H1 (cell line): ENCODE results near the gene CACNG1. TPM values are rescaled to one million over a fixed set of nuclear protein-coding genes. Genes with fewer than 3 reads are reported as not detected.

Experiments
- CTCF ChIA-PET: fragments of 300-600 bp; sonication (Branson Sonifier 250); formaldehyde crosslinking; loops from one replicate; lab custom pipeline; 2021; ENCODE audit not compliant: partially characterized antibody; lab: Charles Lee
- POLR2A ChIA-PET: fragments of 300-600 bp; sonication (Branson Sonifier 250); formaldehyde crosslinking; loops from one replicate; lab custom pipeline; 2021; ENCODE audit warnings: inconsistent platforms; ENCODE audit not compliant: partially characterized antibody; lab: Charles Lee
- DNase-seq, 2 experiments: peaks; one replicate each; pipeline versions ENCODE4 v3.0.0 to v3.0.0-alpha.2; 2010 to 2022; ENCODE audit warnings: low spot score in 2 of 2, low read depth in 1 of 2, mixed read lengths in 1 of 2
- FAIRE-seq: peaks from 2 replicates; lab custom pipeline; 2011; peaks lifted over from hg19 to GRCh38; lab: Jason Lieb, UNC
- H2AFZ ChIP-seq: 2 replicates; pipeline ENCODE4 v1.8.1; 2012; ENCODE audit warnings: low read length, inconsistent platforms
- H2AK5ac ChIP-seq: 2 replicates; pipeline ENCODE4 v1.6.1; 2013; ENCODE audit warnings: low read depth, low read length
- H2BK120ac ChIP-seq: replicated peaks from 2 replicates; pipeline ENCODE3; 2013; ENCODE audit warnings: low read depth, low read length, inconsistent platforms
- H2BK12ac ChIP-seq: 2 replicates; pipeline ENCODE4 v1.6.1; 2013; ENCODE audit warnings: low read depth, low read length
- H2BK15ac ChIP-seq: 2 replicates; pipeline ENCODE4 v1.6.1; 2013; ENCODE audit warnings: low read length
- H2BK20ac ChIP-seq: 2 replicates; pipeline ENCODE4 v1.6.1; 2013; ENCODE audit warnings: low read length
- H2BK5ac ChIP-seq: 2 replicates; pipeline ENCODE4 v1.6.1; 2013; ENCODE audit warnings: low read depth, low read length
- H3K14ac ChIP-seq: 2 replicates; pipeline ENCODE4 v1.6.1; 2013; ENCODE audit warnings: inconsistent platforms; ENCODE audit not compliant: insufficient read length
- H3K18ac ChIP-seq: 2 replicates; pipeline ENCODE4 v1.6.1; 2013; ENCODE audit warnings: low read length; ENCODE audit errors: extremely low read depth
- H3K23ac ChIP-seq: 2 replicates; pipeline ENCODE4 v1.6.1; 2013; ENCODE audit warnings: inconsistent platforms; ENCODE audit not compliant: insufficient read length
- H3K23me2 ChIP-seq: 2 replicates; pipeline ENCODE4 v1.6.1; 2013; ENCODE audit warnings: low read depth, low read length
- H3K27ac ChIP-seq: 2 replicates; pipeline ENCODE4 v1.6.1; 2011; ENCODE audit warnings: low read depth, low read length, inconsistent platforms
- H3K27me3 ChIP-seq, 4 experiments: replicated peaks in 1 of 4; 1 replicate in 1 of 4; 2 replicates in 3 of 4; pipeline versions ENCODE4 v1.6.1 to v1.8.1; 2011 to 2013; ENCODE audit warnings: low read length in 3 of 4, mild to moderate bottlenecking in 3 of 4, inconsistent platforms in 2 of 4, mixed read lengths in 2 of 4, moderate library complexity in 1 of 4; ENCODE audit not compliant: control insufficient read depth in 3 of 4, insufficient read depth in 3 of 4; ENCODE audit errors: extremely low read depth in 1 of 4
- H3K36me3 ChIP-seq, 4 experiments: 2 replicates each; pipeline versions ENCODE4 v1.6.1 to v1.8.1; 2011 to 2013; ENCODE audit warnings: mild to moderate bottlenecking in 4 of 4, low read length in 3 of 4, moderate library complexity in 2 of 4, control low read depth in 1 of 4, inconsistent platforms in 1 of 4; ENCODE audit not compliant: insufficient read depth in 4 of 4, control insufficient read depth in 2 of 4
- H3K4ac ChIP-seq: replicated peaks from 2 replicates; pipeline ENCODE3; 2013; ENCODE audit warnings: low read length, low read depth, mixed read lengths, inconsistent platforms; ENCODE audit not compliant: insufficient read length
- H3K4me1 ChIP-seq, 4 experiments: replicated peaks in 1 of 4; 1 replicate in 1 of 4; 2 replicates in 3 of 4; pipeline versions ENCODE4 v1.6.1 to v1.8.1; 2011 to 2013; ENCODE audit warnings: low read length in 3 of 4, inconsistent platforms in 2 of 4, mixed read lengths in 1 of 4; ENCODE audit not compliant: insufficient read depth in 4 of 4, control insufficient read depth in 3 of 4
- H3K4me2 ChIP-seq, 2 experiments: 2 replicates each; pipeline versions ENCODE4 v1.6.1 to v1.8.1; 2011 to 2013; ENCODE audit warnings: low read depth in 2 of 2, low read length in 2 of 2, control low read depth in 1 of 2, inconsistent platforms in 1 of 2, mild to moderate bottlenecking in 1 of 2; ENCODE audit not compliant: insufficient read depth in 1 of 2
- H3K4me3 ChIP-seq, 4 experiments: fragments of 200-600, 300-600 bp in 1 of 4; sonication (generic), shearing (Covaris generic), sonication (Bioruptor Twin) in 1 of 4; 2 replicates each; pipeline versions ENCODE4 v1.5.1 to v1.8.1; 2011 to 2016; ENCODE audit warnings: low read length in 4 of 4, low read depth in 3 of 4, control low read depth in 2 of 4, inconsistent platforms in 2 of 4, mild to moderate bottlenecking in 2 of 4, mixed read lengths in 1 of 4, moderate library complexity in 1 of 4; ENCODE audit not compliant: insufficient read depth in 2 of 4; ENCODE audit errors: extremely low read depth in 1 of 4
- H3K56ac ChIP-seq: replicated peaks from 2 replicates; pipeline ENCODE3; 2013; ENCODE audit warnings: low read depth, mild to moderate bottlenecking, mixed read lengths, low read length, inconsistent platforms; ENCODE audit not compliant: insufficient read length
- H3K79me1 ChIP-seq: 2 replicates; pipeline ENCODE4 v1.6.1; 2013; ENCODE audit warnings: low read depth, low read length, control low read depth
- H3K79me2 ChIP-seq, 2 experiments: 2 replicates each; pipeline versions ENCODE4 v1.6.1 to v1.8.1; 2012 to 2013; ENCODE audit warnings: low read length in 2 of 2, mild to moderate bottlenecking in 2 of 2, inconsistent platforms in 1 of 2; ENCODE audit not compliant: insufficient read depth in 2 of 2, control insufficient read depth in 1 of 2
- H3K9ac ChIP-seq, 4 experiments: replicated peaks in 1 of 4; 1 replicate in 1 of 4; 2 replicates in 3 of 4; pipeline versions ENCODE4 v1.6.1 to v1.8.1; 2011 to 2013; ENCODE audit warnings: low read depth in 3 of 4, low read length in 3 of 4, control low read depth in 2 of 4, mild to moderate bottlenecking in 2 of 4, moderate library complexity in 2 of 4, inconsistent platforms in 1 of 4; ENCODE audit errors: extremely low read depth in 1 of 4
- H3K9me3 ChIP-seq, 2 experiments: 2 replicates each; pipeline versions ENCODE4 v1.6.1 to v1.8.1; 2012 to 2013; ENCODE audit warnings: mild to moderate bottlenecking in 2 of 2, moderate library complexity in 2 of 2, control low read depth in 1 of 2, inconsistent platforms in 1 of 2, low read depth in 1 of 2, low read length in 1 of 2, mixed read lengths in 1 of 2; ENCODE audit not compliant: insufficient read depth in 2 of 2
- H4K20me1 ChIP-seq, 2 experiments: replicated peaks in 1 of 2; 2 replicates each; pipeline versions ENCODE3 to v1.8.1; 2011 to 2013; ENCODE audit warnings: inconsistent platforms in 2 of 2, low read length in 2 of 2, mild to moderate bottlenecking in 1 of 2; ENCODE audit not compliant: insufficient read depth in 2 of 2, control insufficient read depth in 1 of 2
- H4K5ac ChIP-seq: 2 replicates; pipeline ENCODE4 v1.6.1; 2013; ENCODE audit warnings: low read length, low read depth, mixed read lengths, inconsistent platforms; ENCODE audit not compliant: insufficient read length
- H4K8ac ChIP-seq: 2 replicates; pipeline ENCODE4 v1.8.0; 2013; ENCODE audit warnings: mild to moderate bottlenecking, moderate library complexity, low read length, inconsistent platforms; ENCODE audit not compliant: insufficient read depth; ENCODE audit errors: extremely low read depth
- H4K91ac ChIP-seq: replicated peaks from 2 replicates; pipeline ENCODE3; 2013; ENCODE audit warnings: low read length, mixed read lengths, inconsistent platforms; ENCODE audit not compliant: insufficient read length
- CHD1 ChIP-seq: IDR thresholded peaks from 2 replicates; pipeline ENCODE4 v1.6.1; 2012; ENCODE audit warnings: low read depth, low read length, improper control_type of control experiment
- EP300 ChIP-seq, 2 experiments: IDR thresholded peaks; 1 replicate in 1 of 2; 2 replicates in 1 of 2; pipeline ENCODE4 v1.6.1; 2011 to 2012; ENCODE audit warnings: low read depth in 2 of 2, low read length in 2 of 2, mild to moderate bottlenecking in 2 of 2, borderline replicate concordance in 1 of 2, inconsistent platforms in 1 of 2, moderate library complexity in 1 of 2
- GTF2F1 ChIP-seq: IDR thresholded peaks from 2 replicates; pipeline ENCODE4 v1.6.1; 2012; ENCODE audit warnings: low read depth, low read length, improper control_type of control experiment, borderline replicate concordance
- JUN ChIP-seq: IDR thresholded peaks from 2 replicates; pipeline ENCODE4 v1.6.1; 2011; ENCODE audit warnings: low read depth, mild to moderate bottlenecking, improper control_type of control experiment, low read length
- KDM4A ChIP-seq: IDR thresholded peaks from one replicate; pipeline ENCODE4 v1.7.1; 2012; ENCODE audit warnings: low read depth, mild to moderate bottlenecking, moderate library complexity, low read length, inconsistent platforms; ENCODE audit not compliant: severe bottlenecking
- KDM5A ChIP-seq: fragments of 200-600 bp; IDR thresholded peaks from 2 replicates; pipeline ENCODE4 v1.7.1; 2012; ENCODE audit warnings: mild to moderate bottlenecking, low read length, inconsistent platforms, mixed read lengths
- MAFK ChIP-seq: IDR thresholded peaks from 2 replicates; pipeline ENCODE4 v1.6.1; 2012; ENCODE audit warnings: low read depth, mild to moderate bottlenecking, improper control_type of control experiment, low read length
- NRF1 ChIP-seq: IDR thresholded peaks from 2 replicates; pipeline ENCODE4 v1.6.1; 2011; ENCODE audit warnings: mild to moderate bottlenecking, low read depth, low read length, improper control_type of control experiment
- RAD21 ChIP-seq, 2 experiments: IDR thresholded peaks in 1 of 2; conservative IDR thresholded peaks in 1 of 2; 2 replicates each; pipeline ENCODE4 v1.6.1; 2011; ENCODE audit warnings: low read depth in 2 of 2, low read length in 2 of 2, improper control_type of control experiment in 1 of 2, inconsistent platforms in 1 of 2, mild to moderate bottlenecking in 1 of 2, moderate library complexity in 1 of 2
- RNF2 ChIP-seq: fragments of 200-900, 300-1000 bp; sonication (generic); IDR thresholded peaks from 2 replicates; pipeline ENCODE4 v1.7.1; 2016; ENCODE audit warnings: borderline replicate concordance, low read depth, mild to moderate bottlenecking, antibody characterized with exemption, low read length; ENCODE audit not compliant: poor library complexity, severe bottlenecking; ENCODE audit errors: missing control alignments
- SIN3A ChIP-seq, 2 experiments: IDR thresholded peaks in 1 of 2; conservative IDR thresholded peaks in 1 of 2; 2 replicates each; pipeline ENCODE4 v1.6.1; 2011 to 2012; ENCODE audit warnings: low read length in 2 of 2, improper control_type of control experiment in 1 of 2, low read depth in 1 of 2, mild to moderate bottlenecking in 1 of 2
- SRF ChIP-seq: IDR thresholded peaks from 2 replicates; pipeline ENCODE4 v1.6.1; 2011; ENCODE audit warnings: mild to moderate bottlenecking, low read depth, low read length, moderate library complexity
- SUZ12 ChIP-seq: fragments of 200-600 bp; sonication (generic); IDR thresholded peaks from 2 replicates; pipeline ENCODE4 v1.6.1; 2012; ENCODE audit warnings: mild to moderate bottlenecking, inconsistent platforms, low read length, moderate library complexity, mixed read lengths
- TCF12 ChIP-seq: IDR thresholded peaks from 2 replicates; pipeline ENCODE4 v1.6.1; 2011; ENCODE audit warnings: low read depth, mild to moderate bottlenecking, low read length
- WGBS, 2 experiments: shearing (Covaris generic) in 1 of 2; methylation state at CpG; one replicate each; pipeline versions ENCODE4 v1.1.6 to v1.1.7; 2013 to 2015; ENCODE audit warnings: low lambda C conversion rate in 2 of 2, mixed read lengths in 2 of 2, inconsistent platforms in 1 of 2, low coverage in 1 of 2, missing lambda C conversion rate in 1 of 2; ENCODE audit not compliant: insufficient replicate concordance in 2 of 2, insufficient coverage in 1 of 2, insufficient read length in 1 of 2; ENCODE audit errors: extremely low coverage in 1 of 2, missing lambda C conversion rate in 1 of 2; 5-methylcytosine and 5-hydroxymethylcytosine counted together
- polyA plus RNA-seq, 7 experiments: library from polyadenylated mRNA; depleted of rRNA in 3 of 7; stranded (reverse) in 5 of 7; unstranded in 2 of 7; fragments of >200 nt in 5 of 7; fragments of 200-250 nt in 2 of 7; gene quantifications; 1 replicate in 5 of 7; 2 replicates in 1 of 7; 4 replicates in 1 of 7; pipeline versions ENCODE4 v1.2.1 to v1.2.3, GENCODE V29; 2011 to 2013; ENCODE audit warnings: missing spikeins in 2 of 7, mixed read lengths in 2 of 7
- total RNA-seq: library from RNA; stranded (reverse); fragmentation: NEBNext Ultra II Directional; extraction: Animal tissue kit (Norgen Biotek cat#: 25700); gene quantifications from 2 replicates; pipeline ENCODE4 v1.2.1, GENCODE V29; 2021

The CACNG1 gene
- total and polyA plus RNA-seq, 2 of the 8 experiments (the other 6 are each of a cell fraction or from before 2014, with no cell fraction given): not detected

DNA sequence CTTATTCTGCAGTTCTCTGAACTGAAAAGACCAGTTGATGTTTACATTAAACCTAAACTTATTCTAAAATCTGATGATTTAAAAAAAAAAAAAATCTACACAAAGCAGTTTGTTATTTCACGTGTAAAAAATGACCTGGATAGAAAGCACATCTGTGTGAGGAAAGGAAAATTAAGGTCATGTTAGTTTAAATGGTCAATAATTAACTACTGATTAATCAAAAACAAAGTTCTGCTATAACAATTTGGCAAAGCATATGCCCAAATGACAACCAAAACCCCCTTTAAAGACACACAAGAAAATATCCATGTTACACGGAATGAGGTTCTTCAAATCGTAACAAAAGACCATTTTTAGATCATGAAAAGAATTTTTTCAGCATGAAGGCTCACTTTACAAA is 30.4 kb downstream of the CACNG1 start:
- no peak overlapping the region for H3K4me3 ChIP-seq
- H3K27ac ChIP-seq: no peak overlapping the region
- no peak overlapping the region for H3K23ac ChIP-seq
- H3K4me2 ChIP-seq: no peak overlapping the region
- no peak overlapping the region for H3K56ac ChIP-seq
- H4K91ac ChIP-seq: no peak overlapping the region
- no peaks in the 10 kb centered on the region for H3K4me1 ChIP-seq
- CTCF ChIA-PET: no interaction called here
- no peaks in the 10 kb centered on the region for H3K23me2 ChIP-seq
- no peaks in the 10 kb centered on the region for H4K20me1 ChIP-seq
- H3K79me2 ChIP-seq: no peaks in the 10 kb centered on the region
- no peaks in the 10 kb centered on the region for H3K36me3 ChIP-seq
- 88% methylated on average over 3 of the region's 3 CpGs; no CpG with 5 or more reads in 1 of the 2 experiments for WGBS, 2 experiments
- no peaks in the 10 kb centered on the region for H3K79me1 ChIP-seq
- no peaks in the 10 kb centered on the region for H3K27me3 ChIP-seq
- DNase-seq: no peak
- no peak overlapping the region for H2BK120ac ChIP-seq
- no peak overlapping the region for H2AK5ac ChIP-seq
- H2BK5ac ChIP-seq: no peak overlapping the region
- no peak overlapping the region for H3K9ac ChIP-seq
- no peak overlapping the region for H2BK12ac ChIP-seq
- POLR2A ChIA-PET: no interaction called here
- no peak overlapping the region for H2BK15ac ChIP-seq
- H3K18ac ChIP-seq: no peak overlapping the region
- no peak for FAIRE-seq
- H3K14ac ChIP-seq: no peak overlapping the region
- H2AFZ ChIP-seq: no peak overlapping the region
- H2BK20ac ChIP-seq: no peak overlapping the region
- H4K5ac ChIP-seq: no peak overlapping the region
- no peaks in the 10 kb centered on the region for H3K9me3 ChIP-seq
- no peak overlapping the region for H4K8ac ChIP-seq
- no peak overlapping the region for H3K4ac ChIP-seq
- no peak for TF ChIP-seq CHD1
- TF ChIP-seq JUN: no peak
- TF ChIP-seq EP300 (IDR thresholded peaks at IDR 0.05; ENCODE audit: borderline replicate concordance in 1 of 2, low read depth in 2 of 2, low read length in 2 of 2): no peak
- TF ChIP-seq GTF2F1: no peak
- no peak for TF ChIP-seq TCF12
- no peak for TF ChIP-seq SUZ12
- no peak for TF ChIP-seq KDM4A
- no peak for TF ChIP-seq MAFK
- TF ChIP-seq SIN3A (conservative IDR thresholded peaks at IDR 0.05 in 1 of 2, IDR thresholded peaks at IDR 0.05 in 1 of 2; ENCODE audit: low read depth in 1 of 2, low read length in 2 of 2): no peak
- TF ChIP-seq RAD21 (IDR thresholded peaks at IDR 0.05 in 1 of 2, conservative IDR thresholded peaks at IDR 0.05 in 1 of 2; ENCODE audit: low read depth in 2 of 2, low read length in 2 of 2): no peak
- no peak for TF ChIP-seq SRF
- TF ChIP-seq KDM5A: no peak
- TF ChIP-seq NRF1: no peak
- no peak for TF ChIP-seq RNF2
